HAP-1 (cell line): Measurements from ENCODE around the gene FSD1.
"Not testable (repeated sequence)": the region's sequence is repeated elsewhere in the genome, so short reads cannot be mapped to it uniquely, and the experiment has no call there.

Source experiments
- DNase-seq, 2 experiments: peaks; one replicate each; pipeline ENCODE4 v3.0.0-alpha.2; 2016 to 2020; ENCODE audit warnings: low spot score in 2 of 2
- H3K27me3 ChIP-seq: fragments of 250-450 bp; sonication (Bioruptor Pico); 2 replicates; pipeline ENCODE4 v1.5.1; 2020; ENCODE audit warnings: low read depth, mild to moderate bottlenecking, moderate library complexity
- H3K36me3 ChIP-seq: fragments of 250-450 bp; sonication (Bioruptor Pico); replicated peaks from 2 replicates; pipeline ENCODE4 v1.5.1; 2020; ENCODE audit warnings: mild to moderate bottlenecking
- H3K4me1 ChIP-seq: fragments of 250-450 bp; sonication (Bioruptor Pico); 2 replicates; pipeline ENCODE4 v1.5.1; 2020; ENCODE audit warnings: mild to moderate bottlenecking
- H3K4me3 ChIP-seq: fragments of 250-450 bp; sonication (Bioruptor Pico); 2 replicates; pipeline ENCODE4 v1.5.1; 2020; ENCODE audit warnings: mild to moderate bottlenecking, moderate library complexity
- H3K9me3 ChIP-seq: fragments of 250-450 bp; sonication (Bioruptor Pico); 2 replicates; pipeline ENCODE4 v1.5.1; 2020; ENCODE audit warnings: mild to moderate bottlenecking, moderate library complexity
- in situ Hi-C: fragments of 300-500 bp; cut with MboI; formaldehyde crosslinking; loops from 3 replicates; pipeline ENCODE4 v1.14.3; 2020; ENCODE audit warnings: low sequenced_read_pairs, inconsistent platforms, mixed read lengths

Gene FSD1

DNA sequence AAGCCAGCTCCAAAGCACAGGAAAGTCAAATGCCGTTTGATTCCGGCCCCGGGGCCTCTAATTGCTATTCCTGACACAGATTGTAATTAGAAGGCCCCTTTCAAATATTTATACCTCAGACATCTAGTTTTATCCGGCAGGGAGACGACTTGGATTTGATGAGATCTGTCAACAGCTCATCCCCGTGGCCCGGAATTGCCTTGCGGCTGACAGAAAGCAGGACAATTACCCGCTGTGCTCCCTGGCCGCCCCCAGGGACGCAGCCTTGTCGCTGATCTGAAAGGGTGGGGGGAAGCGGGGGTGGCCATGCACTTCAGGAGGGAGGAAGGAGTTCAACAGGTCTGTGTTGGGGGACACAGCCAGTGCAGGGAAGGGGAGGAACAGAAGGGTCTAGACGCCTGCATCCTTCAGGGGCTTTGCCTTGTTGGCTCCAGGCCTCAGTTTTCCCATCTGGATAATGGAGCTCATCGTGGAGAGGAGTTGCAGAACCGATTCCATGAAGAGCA is 27.2 kb upstream of the FSD1 start:
- in situ Hi-C loops, result no loop called here
- DNase-seq, result peak in 1 of 2 experiments; percentile 26
- Histone ChIP-seq H3K36me3 (no peaks in the 10 kb centered on the region), H3K9me3 (no peaks in the 10 kb centered on the region), H3K27me3 (peaks cover 40% of the 10 kb centered on the region), H3K4me1 (no peaks in the 10 kb centered on the region), H3K4me3 (no peak overlapping the region)

DNA sequence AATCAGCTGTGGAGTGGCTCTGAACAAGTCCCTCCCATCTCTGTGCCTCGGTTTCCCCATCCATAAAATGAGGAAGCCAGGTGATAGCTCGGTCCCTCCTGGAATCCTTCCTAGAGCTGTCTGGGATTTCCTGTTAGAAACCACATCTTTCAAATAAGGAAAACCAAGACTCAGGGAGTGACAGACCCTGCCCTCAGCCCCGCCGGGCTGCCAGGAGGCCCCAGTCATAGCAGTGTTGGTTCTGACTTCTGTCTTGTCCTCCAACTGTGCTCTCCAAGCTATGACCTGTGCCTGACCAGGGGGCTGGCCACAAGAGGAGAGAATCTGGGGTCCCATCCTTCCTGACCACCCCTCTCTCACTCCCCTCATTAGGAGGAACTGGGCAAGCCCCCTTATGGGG is 26.4 kb upstream of the FSD1 start:
- Histone ChIP-seq H3K9me3 (no peaks in the 10 kb centered on the region), H3K36me3 (no peaks in the 10 kb centered on the region), H3K4me1 (no peaks in the 10 kb centered on the region), H3K4me3 (no peak overlapping the region), H3K27me3 (peaks cover 48% of the 10 kb centered on the region)
- DNase-seq, result no peak
- in situ Hi-C loops, result no loop called here

GRCh38 chr19:4278419-4279266 is 25.8 kb upstream of the FSD1 start, which contains the start of gene SHD:
SHD (plus strand) TSS chr19:4279266; CDS start chr19:4280064, 798 bp downstream.
- Histone ChIP-seq H3K27me3 (peaks cover 52% of the 10 kb centered on the region), H3K4me1 (no peaks in the 10 kb centered on the region), H3K36me3 (no peaks in the 10 kb centered on the region), H3K9me3 (no peaks in the 10 kb centered on the region), H3K4me3 (no peak within 1 kb of the TSS; the same call in 1 of the 2 replicates)
- no peak for DNase-seq
- in situ Hi-C loops, result no loop called here

- H3K9me3 ChIP-seq, result no peaks in the 10 kb centered on the region
- no peaks in the 10 kb centered on the region for H3K36me3 ChIP-seq
- in situ Hi-C loops, result no loop called here
- H3K4me1 ChIP-seq, result no peaks in the 10 kb centered on the region
- peaks cover 55% of the 10 kb centered on the region for H3K27me3 ChIP-seq
- no peak for DNase-seq
- H3K4me3 ChIP-seq, result no peak overlapping the region; the same call in 1 of the 2 replicates
Measured at GRCh38 chr19:4279267-4279529, 25.2 kb upstream of the FSD1 start.

DNA sequence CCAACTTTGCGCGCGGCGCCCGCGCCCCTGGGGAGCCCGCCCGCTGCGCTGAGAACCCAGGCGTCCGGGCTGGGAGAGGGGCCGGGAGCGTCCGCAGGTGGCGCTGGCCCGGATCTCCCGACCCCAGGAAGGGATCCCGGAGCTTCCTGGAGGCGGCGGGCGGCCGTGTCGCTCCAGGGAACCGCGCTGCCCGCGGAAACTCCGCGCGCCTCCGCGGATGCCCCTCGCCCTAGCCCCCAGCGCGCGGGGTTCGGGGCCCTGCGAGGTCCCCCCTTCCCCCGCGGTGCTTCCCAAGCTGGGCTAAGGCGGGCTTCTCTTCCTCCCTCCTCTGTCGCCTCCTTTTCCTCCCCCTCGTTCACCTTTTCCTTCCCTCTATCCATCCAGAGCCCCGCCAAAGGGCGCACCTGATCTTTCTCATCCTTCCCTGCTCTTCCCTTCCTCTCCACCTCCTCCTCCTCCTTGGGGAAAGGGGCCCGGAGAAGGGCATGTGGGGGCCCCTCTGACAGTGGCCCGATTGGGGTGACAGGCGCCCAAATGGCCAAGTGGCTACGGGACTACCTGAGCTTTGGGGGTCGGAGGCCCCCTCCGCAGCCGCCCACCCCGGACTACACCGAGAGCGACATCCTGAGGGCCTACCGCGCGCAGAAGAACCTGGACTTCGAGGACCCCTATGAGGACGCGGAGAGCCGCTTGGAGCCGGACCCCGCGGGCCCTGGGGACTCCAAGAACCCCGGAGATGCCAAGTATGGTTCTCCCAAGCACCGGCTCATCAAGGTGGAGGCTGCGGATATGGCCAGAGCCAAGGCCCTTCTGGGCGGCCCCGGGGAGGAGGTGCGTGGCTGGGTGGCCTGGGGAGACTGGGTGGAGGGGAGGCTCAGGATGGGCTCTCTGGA is 24.6 kb upstream of the FSD1 start:
- Histone ChIP-seq H3K27me3 (peaks cover 56% of the 10 kb centered on the region), H3K36me3 (no peaks in the 10 kb centered on the region), H3K4me3 (no peak overlapping the region; the same call in 1 of the 2 replicates), H3K9me3 (no peaks in the 10 kb centered on the region), H3K4me1 (no peaks in the 10 kb centered on the region)
- DNase-seq, result peak in 1 of 2 experiments; percentile 27
- in situ Hi-C loops, result no loop called here

DNA sequence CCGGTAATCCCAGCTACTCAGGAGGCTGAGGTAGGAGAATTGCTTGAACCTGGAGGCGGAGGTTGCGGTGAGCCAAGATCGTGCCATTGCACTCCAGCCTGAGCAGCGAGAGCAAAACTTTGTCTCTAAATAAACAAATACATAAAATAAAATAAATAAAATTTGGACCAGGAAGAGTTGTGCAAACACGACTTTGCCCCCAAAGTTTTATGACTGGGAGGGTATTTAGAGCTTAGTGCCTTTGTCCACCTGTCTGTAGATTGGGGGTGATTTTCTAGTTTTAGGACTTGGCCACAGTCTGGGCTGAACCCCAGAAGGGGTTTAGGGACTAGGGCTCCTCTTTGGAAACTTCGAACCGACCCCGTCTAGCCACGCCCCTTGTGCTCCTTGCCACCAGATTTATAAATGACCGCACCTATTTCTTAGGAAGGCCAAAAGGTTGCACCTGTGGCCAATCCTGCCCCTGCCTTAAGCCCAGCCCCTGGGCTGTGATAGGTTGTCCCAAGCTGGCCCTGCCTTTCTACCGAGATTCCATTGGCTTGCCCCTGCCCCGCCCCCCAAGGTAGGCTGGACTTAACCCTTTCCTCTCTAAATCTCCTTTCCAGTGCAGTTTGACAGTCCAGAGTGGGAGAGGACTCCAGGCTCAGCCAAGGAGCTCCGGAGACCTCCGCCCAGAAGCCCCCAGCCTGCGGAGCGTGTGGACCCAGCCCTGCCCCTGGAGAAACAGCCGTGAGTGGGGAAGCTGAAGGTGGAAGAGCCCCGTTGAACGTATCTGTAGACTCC is 20.0 kb upstream of the FSD1 start:
- no peaks in the 10 kb centered on the region for H3K4me1 ChIP-seq

DNA sequence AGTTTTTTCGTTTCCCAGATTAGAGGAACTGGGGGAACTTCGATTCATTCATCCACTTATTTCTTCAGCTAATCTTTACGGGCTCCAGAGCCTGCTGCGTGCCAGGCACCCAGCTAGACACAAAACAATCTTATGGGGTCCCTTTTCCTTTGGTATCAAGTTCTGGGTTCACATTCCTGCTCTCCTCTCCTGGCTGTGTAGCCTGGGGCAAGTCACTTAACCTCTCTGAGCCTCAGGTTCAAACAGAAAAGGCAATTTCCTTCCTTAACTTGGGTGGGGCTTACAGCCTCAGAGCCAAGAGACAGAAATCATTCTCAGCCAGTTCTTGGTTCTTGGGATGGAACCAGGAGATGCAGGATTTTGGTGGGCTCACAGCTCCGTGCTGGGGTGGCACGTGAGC is 19.4 kb upstream of the FSD1 start:
- in situ Hi-C loops, result no loop called here
- Histone ChIP-seq H3K9me3 (no peaks in the 10 kb centered on the region), H3K4me3 (peak overlapping the region; percentile 6; the same call in 1 of the 2 replicates), H3K27me3 (peaks cover 41% of the 10 kb centered on the region), H3K4me1 (no peaks in the 10 kb centered on the region), H3K36me3 (no peaks in the 10 kb centered on the region)
- no peak for DNase-seq

More for the DNA sequence above, 20.0 kb upstream of the FSD1 start:
- Histone ChIP-seq H3K4me3 (peak overlapping the region; percentile 6; the same call in 1 of the 2 replicates), H3K9me3 (no peaks in the 10 kb centered on the region), H3K27me3 (peaks cover 47% of the 10 kb centered on the region), H3K36me3 (no peaks in the 10 kb centered on the region)
- in situ Hi-C loops, result no loop called here
- DNase-seq, result peak; percentile 65 to 88

- in situ Hi-C loops, result not testable (repeated sequence)
- peaks cover 30% of the 10 kb centered on the region for H3K27me3 ChIP-seq
Measured at GRCh38 chr19:4286141-4286540, 18.3 kb upstream of the FSD1 start.

GRCh38 chr19:4288091-4288777 is 16.2 kb upstream of the FSD1 start:
- Histone ChIP-seq H3K4me3 (no peak overlapping the region), H3K4me1 (no peaks in the 10 kb centered on the region), H3K36me3 (no peaks in the 10 kb centered on the region), H3K27me3 (peaks cover 11% of the 10 kb centered on the region), H3K9me3 (no peaks in the 10 kb centered on the region)
- no peak for DNase-seq
- in situ Hi-C loops, result no loop called here

More at GRCh38 chr19:4286141-4286540, 18.3 kb upstream of the FSD1 start:
- H3K4me3 ChIP-seq, DNase-seq, H3K36me3 ChIP-seq, H3K9me3 ChIP-seq, H3K4me1 ChIP-seq: not testable (repeated sequence)

DNA sequence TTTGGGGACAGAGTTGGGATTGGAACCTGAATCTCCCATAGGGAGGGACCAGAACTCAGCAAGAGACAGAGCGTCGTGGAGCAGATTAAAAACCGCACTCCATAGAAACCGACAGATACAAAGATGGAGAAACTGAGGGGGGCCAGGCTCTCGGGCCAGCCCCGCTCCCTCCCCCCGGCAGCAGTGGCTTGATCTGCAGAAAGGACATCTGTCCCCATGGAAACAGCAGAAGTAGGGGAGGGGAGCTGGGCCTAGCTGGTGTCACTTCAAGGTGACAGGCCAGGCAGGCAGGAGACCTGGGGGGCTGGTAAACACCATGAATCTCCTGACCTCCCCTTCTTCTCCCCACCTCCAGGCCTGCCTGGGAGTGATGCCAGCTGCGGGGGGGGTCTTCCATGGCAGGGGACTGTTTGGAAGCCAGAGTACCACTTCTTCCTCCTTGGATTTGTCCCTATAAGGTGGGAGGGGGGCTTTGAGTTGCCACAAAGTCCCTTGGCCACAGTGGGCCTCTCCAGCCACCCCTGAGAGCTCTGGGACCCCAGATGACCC is 13.1 kb upstream of the FSD1 start:
- Histone ChIP-seq H3K27me3 (no peaks in the 10 kb centered on the region), H3K36me3 (no peaks in the 10 kb centered on the region), H3K4me1 (no peaks in the 10 kb centered on the region), H3K4me3 (no peak overlapping the region), H3K9me3 (no peaks in the 10 kb centered on the region)
- no peak for DNase-seq
- in situ Hi-C loops, result no loop called here

DNA sequence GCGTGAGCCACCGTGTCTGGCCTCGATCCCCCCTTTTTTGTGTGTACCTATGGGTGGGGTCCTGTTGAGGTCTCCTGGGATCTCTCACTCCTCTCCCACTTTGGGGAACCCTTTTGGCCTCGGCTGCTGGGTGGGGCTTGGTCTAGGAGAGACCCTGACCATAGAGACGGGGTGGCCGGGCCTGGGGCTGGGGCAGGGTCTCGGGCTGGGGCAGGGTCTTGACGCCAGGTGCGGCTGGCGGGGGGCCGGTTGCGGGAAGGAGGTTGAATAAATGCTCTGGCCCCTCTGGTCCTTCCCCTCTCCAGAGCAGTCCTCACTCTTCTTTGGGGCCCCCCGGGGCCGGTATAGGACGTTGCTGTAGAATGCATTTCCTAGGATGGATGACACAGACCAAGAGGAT is 11.9 kb upstream of the FSD1 start:
- Histone ChIP-seq H3K9me3 (no peaks in the 10 kb centered on the region), H3K36me3 (no peaks in the 10 kb centered on the region), H3K4me1 (no peaks in the 10 kb centered on the region), H3K27me3 (no peaks in the 10 kb centered on the region), H3K4me3 (no peak overlapping the region)
- no peak for DNase-seq
- in situ Hi-C loops, result no loop called here

GRCh38 chr19:4294389-4294788 is 10.0 kb upstream of the FSD1 start:
- no peaks in the 10 kb centered on the region for H3K27me3 ChIP-seq
- H3K9me3 ChIP-seq, result no peaks in the 10 kb centered on the region
- H3K4me3 ChIP-seq, result no peak overlapping the region
- no peaks in the 10 kb centered on the region for H3K36me3 ChIP-seq
- no peak for DNase-seq
- H3K4me1 ChIP-seq, result no peaks in the 10 kb centered on the region
- in situ Hi-C loops, result no loop called here
